GM21515 (cell line): ENCODE results near the gene KLF1.
"Not testable (repeated sequence)": the region's sequence is repeated elsewhere in the genome, so short reads cannot be mapped to it uniquely, and the experiment has no call there.

ENCODE experiments used
- ATAC-seq: cut with Tn5 transposase; IDR thresholded peaks from one replicate; pipeline ENCODE4 v1.9.1; 2021; ENCODE audit not compliant: unreplicated experiment

The KLF1 gene

GRCh38 chr19:12868540-12869112 lies 18.4 kb downstream of the KLF1 start:
- ATAC-seq = no peak

GRCh38 chr19:12867120-12868099 lies 19.6 kb downstream of the KLF1 start:
- ATAC-seq = no peak

GRCh38 chr19:12866416-12867119 lies 20.4 kb downstream of the KLF1 start:
- ATAC-seq = no peak

GRCh38 chr19:12865746-12866415 lies 21.1 kb downstream of the KLF1 start:
- no peak for ATAC-seq

- no peak for ATAC-seq
Measured at GRCh38 chr19:12864721-12865715, 22.0 kb downstream of the KLF1 start.

GRCh38 chr19:12864143-12864542 lies 22.9 kb downstream of the KLF1 start:
- ATAC-seq = no peak

GRCh38 chr19:12859546-12859945 lies 27.5 kb downstream of the KLF1 start:
- no peak for ATAC-seq

GRCh38 chr19:12858041-12858928 lies 28.7 kb downstream of the KLF1 start:
- no peak for ATAC-seq

- ATAC-seq = no peak
Measured at GRCh38 chr19:12856653-12857052, 30.3 kb downstream of the KLF1 start.

GRCh38 chr19:12847159-12848139 lies 39.6 kb downstream of the KLF1 start:
- ATAC-seq = no peak

- ATAC-seq = not testable (repeated sequence)
Measured at GRCh38 chr19:12846613-12847012, 40.4 kb downstream of the KLF1 start.

GRCh38 chr19:12843999-12844732 lies 42.8 kb downstream of the KLF1 start:
- no peak for ATAC-seq

- no peak for ATAC-seq
Measured at GRCh38 chr19:12843328-12843727, 43.7 kb downstream of the KLF1 start.

- ATAC-seq = no peak
Measured at GRCh38 chr19:12842511-12842910, 44.5 kb downstream of the KLF1 start.

- ATAC-seq = no peak
Measured at GRCh38 chr19:12841094-12841493, 45.9 kb downstream of the KLF1 start.

- ATAC-seq = no peak
Measured at GRCh38 chr19:12840091-12841079, 46.6 kb downstream of the KLF1 start.
